Ectodermal cell (in vitro differentiated cells): ENCODE results near the gene SAYSD1.

Experiments
- H3K27ac ChIP-seq: 2 replicates; pipeline ENCODE4 v1.7.0; 2013; ENCODE audit warnings: mild to moderate bottlenecking, low read depth, low read length; ENCODE audit not compliant: insufficient read depth, poor library complexity, severe bottlenecking
- H3K27me3 ChIP-seq: 2 replicates; pipeline ENCODE4 v1.7.0; 2013; ENCODE audit warnings: mild to moderate bottlenecking, low read length; ENCODE audit not compliant: insufficient read depth, control insufficient read depth, poor library complexity, severe bottlenecking
- H3K36me3 ChIP-seq: one replicate; pipeline ENCODE4 v1.7.0; 2013; ENCODE audit warnings: low read length; ENCODE audit not compliant: control insufficient read depth, insufficient read depth
- H3K4me1 ChIP-seq: one replicate; pipeline ENCODE4 v1.7.0; 2013; ENCODE audit warnings: low read length; ENCODE audit not compliant: control insufficient read depth, insufficient read depth
- H3K4me3 ChIP-seq: 2 replicates; pipeline ENCODE4 v1.7.0; 2013; ENCODE audit warnings: low read depth, low read length, control low read depth; ENCODE audit not compliant: insufficient read depth
- H3K9me3 ChIP-seq: 2 replicates; pipeline ENCODE4 v1.7.0; 2013; ENCODE audit warnings: mild to moderate bottlenecking, low read length, moderate library complexity; ENCODE audit not compliant: control insufficient read depth
- WGBS, 2 experiments: methylation state at CpG; one replicate each; pipeline ENCODE4 v1.1.7; 2013; ENCODE audit warnings: missing lambda C conversion rate in 2 of 2; 5-methylcytosine and 5-hydroxymethylcytosine counted together

The SAYSD1 gene

DNA sequence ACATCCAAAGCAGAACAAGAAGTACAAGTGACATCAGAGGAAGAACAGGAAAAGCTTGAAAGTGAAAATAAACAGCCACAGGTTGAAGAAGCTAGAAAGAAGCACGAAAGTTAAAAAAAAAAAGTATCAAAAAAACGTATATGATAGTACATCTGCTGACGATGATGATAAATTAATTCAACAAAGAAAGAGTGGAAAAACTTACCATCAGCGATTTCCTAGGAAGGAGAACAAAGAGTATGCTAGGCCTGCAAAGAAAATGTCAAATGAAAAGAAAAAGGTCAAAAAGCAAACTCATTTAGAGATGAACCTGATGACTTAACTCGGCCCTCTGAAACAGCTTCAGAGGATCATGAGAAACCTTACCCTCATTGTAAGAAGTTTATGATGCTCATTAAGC is 3.7 kb downstream of the SAYSD1 start:
- H3K4me3 ChIP-seq, result no peak overlapping the region
- no peak overlapping the region for H3K27ac ChIP-seq
- H3K27me3 ChIP-seq, result peaks cover 12% of the 10 kb centered on the region
- WGBS, 2 experiments, result 87 to 94% methylated on average over 5 of the region's 5 CpGs
- H3K9me3 ChIP-seq, result no peaks in the 10 kb centered on the region
- H3K36me3 ChIP-seq, result peaks cover 12% of the 10 kb centered on the region
- H3K4me1 ChIP-seq, result peaks cover 5% of the 10 kb centered on the region

DNA sequence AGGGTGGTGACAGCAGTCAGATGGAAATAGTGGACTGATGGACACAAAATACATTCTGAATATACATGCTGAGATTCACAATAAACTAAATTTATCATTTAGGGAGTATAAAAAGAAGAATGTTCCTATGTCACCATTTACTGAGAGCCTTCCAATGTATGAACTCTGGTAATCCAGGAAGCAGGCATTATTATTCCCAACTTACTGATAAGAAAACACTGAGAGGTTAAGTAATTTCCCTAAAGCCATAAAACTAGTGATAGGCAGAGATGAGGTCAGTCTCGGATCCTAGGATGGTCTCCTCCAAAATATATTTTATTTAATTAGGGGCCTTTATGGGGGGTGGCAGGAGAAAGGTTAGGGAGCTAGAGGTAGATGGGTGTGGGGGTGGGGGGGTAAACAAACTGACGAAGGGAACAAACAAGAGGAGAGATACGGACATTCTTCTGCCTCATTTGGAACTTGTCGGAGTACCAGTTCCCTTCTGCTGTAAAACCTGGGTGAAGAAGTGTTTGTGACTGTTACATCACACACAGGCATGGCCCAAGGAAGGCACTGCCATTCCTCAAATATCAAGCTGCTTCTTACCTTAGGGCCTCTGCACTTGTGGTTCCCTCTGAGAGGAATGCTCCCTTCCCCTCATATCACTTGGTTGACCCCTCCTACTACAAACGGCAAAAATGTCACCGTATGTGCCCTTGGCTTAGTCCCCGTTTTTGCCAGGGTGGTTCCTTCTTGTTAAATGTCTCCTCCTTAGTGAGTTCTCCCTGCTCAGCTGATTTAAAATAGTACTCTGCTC is 6.7 kb downstream of the SAYSD1 start:
- Histone ChIP-seq H3K36me3 (peaks cover 12% of the 10 kb centered on the region), H3K4me3 (no peak overlapping the region), H3K4me1 (no peaks in the 10 kb centered on the region), H3K27me3 (no peaks in the 10 kb centered on the region), H3K9me3 (no peaks in the 10 kb centered on the region), H3K27ac (no peak overlapping the region)
- 92 to 94% methylated on average over 6 to 7 of the region's 7 CpGs for WGBS, 2 experiments

DNA sequence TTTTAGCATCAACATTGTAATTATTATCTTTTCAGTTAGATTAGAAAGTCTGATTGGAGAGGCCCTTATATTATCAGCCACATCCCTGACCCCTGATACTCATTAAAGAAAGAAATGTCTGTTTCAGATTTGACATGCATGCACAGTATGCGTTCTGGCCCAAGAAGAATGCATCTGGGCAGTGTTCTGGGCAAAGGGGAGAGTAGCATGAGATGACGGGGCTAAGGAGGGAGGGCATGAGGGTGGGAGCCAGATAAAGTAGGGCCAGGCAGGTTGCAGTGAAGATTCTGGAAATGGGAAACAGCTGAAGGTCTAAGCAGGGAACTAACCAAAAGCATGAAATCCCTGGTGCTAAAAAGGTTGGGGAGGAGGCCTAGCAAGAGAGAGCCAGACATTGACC is 7.3 kb downstream of the SAYSD1 start:
- Histone ChIP-seq H3K27ac (no peak overlapping the region), H3K27me3 (no peaks in the 10 kb centered on the region), H3K9me3 (no peaks in the 10 kb centered on the region), H3K4me3 (no peak overlapping the region), H3K4me1 (no peaks in the 10 kb centered on the region), H3K36me3 (peaks cover 12% of the 10 kb centered on the region)
- 48% methylated on average over 2 of the region's 2 CpGs for WGBS, 2 experiments

DNA sequence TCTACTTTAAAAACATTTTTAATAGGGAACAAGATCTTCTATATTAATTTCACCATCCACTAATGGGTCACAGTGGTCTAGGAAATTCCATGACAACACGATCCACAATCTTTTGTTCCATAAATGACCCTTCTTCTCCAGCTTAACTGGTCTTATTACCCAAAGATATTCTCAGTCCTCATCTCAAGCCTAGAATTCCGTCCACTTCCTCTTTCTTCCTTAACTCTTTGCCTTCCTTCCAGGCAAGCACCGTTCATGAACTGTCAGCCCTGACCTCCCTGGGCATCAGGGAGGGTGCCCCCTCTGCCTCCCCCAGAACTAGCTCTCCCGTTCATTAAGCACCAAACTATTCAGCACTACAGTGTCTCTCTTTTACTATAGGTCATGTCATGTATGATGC is 8.0 kb downstream of the SAYSD1 start:
- H3K9me3 ChIP-seq, result no peaks in the 10 kb centered on the region
- no peak overlapping the region for H3K27ac ChIP-seq
- 91 to 93% methylated on average over 4 of the region's 4 CpGs for WGBS, 2 experiments
- no peaks in the 10 kb centered on the region for H3K27me3 ChIP-seq
- peaks cover 12% of the 10 kb centered on the region for H3K36me3 ChIP-seq
- no peaks in the 10 kb centered on the region for H3K4me1 ChIP-seq
- no peak overlapping the region for H3K4me3 ChIP-seq

DNA sequence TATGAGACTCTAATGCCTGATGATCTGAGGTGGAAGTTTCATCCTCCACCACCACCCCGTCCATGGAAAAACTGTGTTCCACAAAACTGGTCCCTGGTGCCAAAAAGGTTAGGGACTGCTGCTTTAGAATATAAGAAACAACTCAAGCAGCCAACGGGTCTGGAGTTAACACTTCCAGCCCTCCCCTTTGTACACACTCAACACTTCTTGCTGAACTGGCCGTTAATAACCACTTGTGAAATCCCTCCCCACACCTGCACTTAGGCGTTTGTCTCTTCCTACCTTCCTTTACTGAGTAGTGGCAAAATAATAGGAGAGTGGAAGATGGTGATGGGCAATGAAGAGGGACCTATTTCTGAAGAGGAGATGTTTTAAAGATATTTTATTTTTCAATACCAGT is 10.5 kb downstream of the SAYSD1 start:
- H3K4me3 ChIP-seq, result no peak overlapping the region
- no peaks in the 10 kb centered on the region for H3K4me1 ChIP-seq
- H3K27ac ChIP-seq, result no peak overlapping the region
- H3K27me3 ChIP-seq, result no peaks in the 10 kb centered on the region
- 91 to 98% methylated on average over 3 to 4 of the region's 4 CpGs for WGBS, 2 experiments
- H3K36me3 ChIP-seq, result peaks cover 7% of the 10 kb centered on the region
- H3K9me3 ChIP-seq, result no peaks in the 10 kb centered on the region

DNA sequence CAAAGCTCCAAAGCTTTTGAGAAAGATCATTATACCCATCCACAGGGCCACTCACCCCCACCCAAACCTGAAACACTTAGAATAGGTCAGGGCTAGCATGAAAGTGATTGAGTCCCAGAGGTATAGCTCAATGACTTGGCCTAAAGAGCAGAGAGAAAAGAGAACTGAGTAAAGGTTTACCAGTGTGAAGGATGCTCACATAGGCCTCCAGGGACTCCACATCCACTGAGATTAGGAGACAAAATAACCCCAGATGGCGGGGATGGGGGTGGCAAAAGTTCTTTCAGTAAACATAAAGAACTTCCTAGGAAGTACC is 12.2 kb downstream of the SAYSD1 start:
- no peak overlapping the region for H3K27ac ChIP-seq
- H3K9me3 ChIP-seq, result no peaks in the 10 kb centered on the region
- no peak overlapping the region for H3K4me3 ChIP-seq
- no peaks in the 10 kb centered on the region for H3K4me1 ChIP-seq
- no peaks in the 10 kb centered on the region for H3K36me3 ChIP-seq
- H3K27me3 ChIP-seq, result no peaks in the 10 kb centered on the region
- WGBS, 2 experiments, result 91% methylated on average over 1 of the region's 1 CpG; no CpG with 5 or more reads in 1 of the 2 experiments

DNA sequence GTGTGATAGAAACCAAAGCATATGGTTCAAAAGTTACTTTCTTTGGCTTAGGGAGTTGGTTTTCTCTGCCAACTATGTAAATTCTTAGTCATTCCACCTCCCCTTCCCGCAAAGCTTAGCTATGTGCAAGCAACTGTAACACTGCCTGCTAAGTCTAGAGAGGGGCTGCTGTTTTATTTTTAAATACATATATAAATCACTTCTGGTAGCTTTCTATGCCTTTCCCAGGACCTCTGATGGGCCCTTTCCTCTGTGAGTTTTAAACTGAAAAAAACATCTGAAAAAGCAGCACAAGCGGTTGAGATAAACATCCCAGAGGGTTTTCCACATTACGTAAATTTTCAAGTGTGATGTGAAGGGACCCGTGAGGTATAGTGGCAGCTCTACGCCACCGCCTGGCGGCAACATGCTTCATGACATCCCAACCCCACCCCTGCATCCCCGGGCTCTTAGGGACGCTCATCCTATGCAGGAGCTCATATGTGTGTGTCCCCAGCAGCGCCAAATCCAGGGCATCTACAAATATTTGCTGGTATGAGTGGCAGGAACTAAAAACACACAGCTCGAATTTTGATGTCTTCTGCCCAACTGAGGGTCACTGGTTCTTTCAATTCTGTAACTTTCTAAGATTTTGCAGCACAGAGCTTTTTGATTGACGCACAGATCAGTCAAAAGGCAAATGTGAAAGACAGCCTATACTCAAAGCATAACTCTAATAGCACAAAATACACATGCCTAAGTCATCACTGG is 12.7 kb downstream of the SAYSD1 start:
- whole genome bisulfite sequencing, 2 experiments, result 25 to 39% methylated on average over 11 to 12 of the region's 12 CpGs
- no peak overlapping the region for H3K4me3 ChIP-seq
- no peaks in the 10 kb centered on the region for H3K27me3 ChIP-seq
- H3K36me3 ChIP-seq, result no peaks in the 10 kb centered on the region
- no peak overlapping the region for H3K27ac ChIP-seq
- no peaks in the 10 kb centered on the region for H3K4me1 ChIP-seq
- H3K9me3 ChIP-seq, result no peaks in the 10 kb centered on the region

DNA sequence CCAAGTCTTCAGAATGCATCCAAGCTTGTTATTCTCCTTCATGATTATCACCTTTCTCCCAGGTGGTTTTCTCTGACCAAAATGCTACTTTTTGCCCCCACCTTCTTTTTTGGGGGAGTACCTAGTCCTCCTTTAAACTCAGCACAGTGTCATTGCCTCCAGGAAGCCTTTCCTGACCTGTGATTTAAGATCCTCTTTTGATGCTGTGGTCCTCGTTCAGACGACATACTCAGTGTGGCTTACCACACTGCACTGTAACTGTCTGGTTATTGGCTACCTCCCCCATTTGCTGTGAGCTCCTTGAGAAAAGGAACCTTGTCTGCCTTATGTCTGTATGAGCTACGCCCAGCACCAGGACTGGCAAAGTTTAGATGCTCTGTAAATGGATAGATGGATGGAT is 14.6 kb downstream of the SAYSD1 start:
- Histone ChIP-seq H3K9me3 (no peaks in the 10 kb centered on the region), H3K4me3 (no peak overlapping the region), H3K27me3 (no peaks in the 10 kb centered on the region), H3K4me1 (no peaks in the 10 kb centered on the region), H3K27ac (no peak overlapping the region), H3K36me3 (no peaks in the 10 kb centered on the region)
- 83 to 85% methylated on average over 3 of the region's 3 CpGs for WGBS, 2 experiments

DNA sequence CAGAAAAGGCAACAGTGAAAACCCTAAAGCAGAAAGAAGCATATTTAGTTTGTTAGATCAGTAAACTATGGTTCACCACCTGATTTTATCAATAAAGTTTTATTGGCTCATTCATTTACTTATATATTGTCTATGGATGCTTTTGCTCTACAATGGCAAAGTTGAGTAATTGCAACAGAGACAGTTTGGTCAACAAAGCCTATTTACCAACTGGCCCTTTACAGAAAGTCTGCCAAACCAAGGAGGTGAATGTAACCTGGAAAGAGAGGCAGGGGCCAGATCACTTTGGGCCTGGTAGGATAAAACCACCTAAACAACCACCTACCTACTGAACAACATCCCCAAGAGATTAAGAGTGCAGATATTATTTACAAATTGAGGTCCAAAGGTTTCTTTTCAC is 19.4 kb downstream of the SAYSD1 start:
- Histone ChIP-seq H3K4me1 (peaks cover 3% of the 10 kb centered on the region), H3K36me3 (no peaks in the 10 kb centered on the region), H3K27me3 (no peaks in the 10 kb centered on the region), H3K9me3 (no peaks in the 10 kb centered on the region), H3K4me3 (no peak overlapping the region), H3K27ac (no peak overlapping the region)

DNA sequence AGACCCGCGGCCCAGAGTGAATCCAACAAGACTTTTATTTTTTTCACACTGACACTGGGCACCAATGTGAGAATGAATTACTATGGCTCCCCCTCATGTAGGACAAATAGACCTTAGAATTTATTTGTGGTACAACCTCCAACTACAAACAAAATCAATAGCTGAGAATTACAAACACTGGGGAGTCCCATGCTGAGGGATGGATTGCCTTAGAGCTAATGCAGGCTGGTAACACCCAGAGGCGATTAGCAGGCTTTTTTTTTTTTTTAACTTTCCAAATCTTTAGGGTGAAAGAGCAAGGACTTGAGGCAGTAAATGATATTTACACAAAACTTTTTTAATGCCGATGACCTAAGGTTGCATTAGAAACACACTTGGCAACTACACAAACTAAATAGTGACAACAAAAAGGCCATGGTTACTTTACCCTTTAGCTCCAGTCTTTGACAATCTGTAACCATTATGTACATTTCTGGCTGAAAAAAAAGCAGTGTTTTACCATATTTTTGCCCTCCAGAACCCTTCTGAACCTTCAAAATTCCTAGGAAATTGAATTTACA is 21.8 kb downstream of the SAYSD1 start:
- Histone ChIP-seq H3K4me3 (no peak overlapping the region), H3K27ac (no peak overlapping the region), H3K27me3 (no peaks in the 10 kb centered on the region), H3K4me1 (peaks cover 10% of the 10 kb centered on the region), H3K9me3 (no peaks in the 10 kb centered on the region), H3K36me3 (no peaks in the 10 kb centered on the region)
- 76 to 80% methylated on average over 4 of the region's 4 CpGs for WGBS, 2 experiments
